COR-L47 (cell line): ENCODE results near the gene GPC6.

Experiments used
- DNase-seq: peaks from one replicate; lab custom pipeline; 2025; lab: John Stamatoyannopoulos, UW

Gene GPC6

DNA sequence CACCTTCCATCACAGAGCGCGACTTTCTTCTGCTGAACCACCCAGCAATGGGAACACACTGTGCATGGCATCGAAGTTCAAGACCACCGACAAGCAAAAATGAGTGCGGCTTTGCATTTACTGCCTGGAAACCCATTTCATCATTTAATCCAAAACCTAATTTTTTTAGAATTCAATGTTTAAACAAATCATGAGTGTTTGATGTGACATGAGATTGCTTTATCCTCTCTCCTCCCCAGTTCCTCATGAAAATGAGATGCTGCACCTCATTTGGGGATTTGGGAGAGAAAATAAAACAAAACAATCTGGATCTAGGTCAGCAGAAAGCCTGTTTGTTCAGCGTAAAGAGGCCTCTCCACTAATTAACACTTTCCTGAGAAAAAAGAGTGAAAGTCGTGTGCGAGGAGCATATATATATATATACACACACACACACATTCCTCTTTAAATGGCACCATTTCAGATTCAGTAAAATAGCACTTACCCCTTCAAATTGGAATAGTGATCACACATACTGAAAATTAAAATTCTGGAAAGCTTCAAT is 1126.6 kb downstream of the GPC6 start:
- DNase-seq: no peak

DNA sequence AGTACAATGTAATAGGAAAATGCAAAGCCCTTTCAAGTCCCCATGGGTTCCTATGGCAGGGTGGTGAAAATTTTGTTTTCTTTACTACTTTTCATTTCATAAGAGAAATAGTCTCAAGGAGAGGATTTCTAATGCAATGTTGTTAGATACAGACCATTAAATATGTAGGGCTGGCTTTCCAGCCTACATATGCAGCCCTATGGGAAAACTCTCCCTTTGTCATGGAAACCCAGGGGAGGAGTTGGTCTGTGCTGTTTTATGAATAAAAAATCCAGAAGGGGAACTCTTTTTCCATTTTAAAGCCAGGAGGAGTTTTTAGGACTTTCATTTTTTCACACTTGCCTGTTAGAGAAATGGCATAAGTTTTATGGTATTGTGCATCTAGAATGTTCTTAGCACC is 1133.3 kb downstream of the GPC6 start:
- DNase-seq: no peak

DNA sequence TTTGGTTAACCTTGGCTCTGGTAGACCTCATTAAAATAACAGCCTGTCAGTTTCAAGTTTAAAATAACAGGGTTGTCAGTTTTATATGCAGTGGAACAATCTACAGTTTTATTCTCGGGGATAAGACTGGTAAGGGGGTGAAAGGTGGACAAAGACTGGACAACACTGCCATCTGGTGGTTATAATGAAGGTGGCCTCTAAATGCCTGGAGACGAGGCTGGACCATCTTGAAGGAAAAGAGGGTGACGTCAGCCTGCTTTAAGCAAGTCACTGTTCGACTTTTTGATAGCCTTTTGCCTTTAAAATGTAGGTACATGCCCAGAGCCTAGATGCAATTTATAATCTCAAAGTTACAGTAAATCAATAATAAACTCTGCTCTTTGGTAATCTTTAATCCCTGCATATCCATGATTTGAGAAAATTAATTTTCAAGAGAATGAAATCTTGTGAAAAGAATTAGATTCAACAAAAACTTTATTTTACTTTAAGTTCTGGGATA is 1135.9 kb downstream of the GPC6 start:
- peak; percentile 55 for DNase-seq

DNA sequence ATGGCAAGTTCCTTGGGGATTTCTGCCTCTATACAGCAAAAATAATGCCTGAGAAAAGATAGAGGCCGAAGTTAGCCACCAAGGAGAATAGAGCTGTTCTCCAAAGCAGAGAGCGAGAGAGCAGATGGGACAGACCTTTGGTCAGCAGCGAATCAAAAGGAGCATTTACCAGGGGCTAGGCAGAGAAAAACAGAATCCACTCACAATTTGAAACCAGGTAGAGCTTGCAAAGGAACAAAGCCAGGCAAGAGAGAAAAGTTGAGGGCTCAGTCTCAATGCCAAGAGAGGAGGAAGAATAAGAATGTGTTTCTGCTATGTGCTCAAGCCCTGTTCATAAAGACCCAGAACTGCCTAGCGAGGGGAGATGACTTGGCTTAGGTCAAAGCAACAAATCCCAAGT is 1140.1 kb downstream of the GPC6 start:
- no peak for DNase-seq

DNA sequence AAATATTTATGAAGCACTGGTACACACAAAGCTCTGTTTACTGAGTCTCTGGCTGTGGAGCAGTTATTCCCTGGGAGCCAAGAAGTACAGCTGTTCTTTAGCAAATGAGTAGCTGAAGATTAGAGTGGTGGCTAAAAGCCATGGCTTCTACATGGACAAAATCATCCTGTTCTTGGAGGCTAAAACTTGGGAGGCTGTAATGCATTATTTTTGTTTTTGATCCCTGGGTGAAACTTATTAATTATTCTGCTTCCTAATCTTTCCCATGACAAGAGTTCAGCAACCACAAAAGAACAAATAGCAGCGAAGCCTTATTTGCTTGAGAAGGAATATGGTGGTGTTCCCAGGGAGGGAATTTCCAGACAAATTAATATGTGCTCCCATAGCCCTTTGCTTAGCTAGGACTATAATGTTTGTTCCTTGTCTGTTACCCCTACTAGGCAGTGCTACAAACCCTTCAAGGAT is 1143.4 kb downstream of the GPC6 start:
- no peak for DNase-seq

DNA sequence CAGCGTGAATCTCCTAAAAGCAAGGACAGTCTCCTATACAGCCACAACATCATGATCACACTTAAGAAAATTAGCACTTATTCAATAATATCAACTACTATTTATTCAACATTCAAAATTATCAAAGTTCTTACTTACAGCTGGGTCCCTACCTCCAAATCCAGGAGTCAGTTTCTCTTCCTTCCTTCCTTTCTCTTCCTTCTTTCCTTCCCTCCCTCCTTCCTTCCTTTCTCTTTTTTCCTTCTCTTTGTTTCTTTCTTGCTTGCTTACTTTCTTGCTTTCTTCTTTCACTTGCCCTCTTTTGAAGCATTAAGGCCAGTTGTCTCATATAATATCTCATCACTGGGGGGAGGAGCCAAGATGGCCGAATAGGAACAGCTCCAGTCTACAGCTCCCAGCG is 1145.2 kb downstream of the GPC6 start:
- no peak for DNase-seq

DNA sequence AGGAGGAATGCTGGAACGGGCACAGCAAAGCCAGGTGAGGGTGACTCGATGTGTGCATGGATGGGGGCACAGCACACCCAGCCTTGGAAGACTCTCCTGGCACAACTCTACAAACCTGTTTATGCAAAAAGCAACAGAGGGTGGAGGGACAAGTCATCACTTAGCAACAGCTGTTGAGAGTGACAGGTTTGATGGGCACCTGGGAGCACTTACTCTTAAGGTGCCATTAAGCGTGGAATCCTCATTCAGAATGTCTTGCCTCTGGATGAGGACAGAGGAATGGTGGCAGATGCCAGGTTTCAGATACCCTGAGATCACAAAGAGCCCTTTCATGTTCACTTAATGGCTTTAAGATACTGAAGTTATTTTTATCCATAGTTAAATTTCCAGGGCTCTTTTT is 1155.9 kb downstream of the GPC6 start:
- no peak for DNase-seq

DNA sequence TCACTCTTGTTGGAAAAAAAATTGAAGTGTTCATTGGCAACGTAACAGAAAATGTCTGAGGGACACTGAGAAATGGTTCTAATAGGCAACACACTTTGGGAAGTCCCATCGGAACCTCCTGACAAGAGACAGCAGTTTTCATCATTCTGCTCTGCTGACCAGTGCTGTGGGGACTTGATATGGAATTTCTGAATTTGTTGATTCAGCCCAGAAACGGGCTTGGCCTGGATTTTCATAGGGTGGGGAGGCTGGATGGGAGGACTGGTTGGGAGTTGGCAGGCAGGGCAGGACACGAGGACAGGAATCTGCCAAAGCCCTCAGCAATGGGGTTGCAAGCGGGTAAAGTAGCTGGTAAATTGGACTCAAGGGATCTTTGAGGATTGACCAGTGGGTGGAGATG is 1156.4 kb downstream of the GPC6 start:
- DNase-seq: no peak

DNA sequence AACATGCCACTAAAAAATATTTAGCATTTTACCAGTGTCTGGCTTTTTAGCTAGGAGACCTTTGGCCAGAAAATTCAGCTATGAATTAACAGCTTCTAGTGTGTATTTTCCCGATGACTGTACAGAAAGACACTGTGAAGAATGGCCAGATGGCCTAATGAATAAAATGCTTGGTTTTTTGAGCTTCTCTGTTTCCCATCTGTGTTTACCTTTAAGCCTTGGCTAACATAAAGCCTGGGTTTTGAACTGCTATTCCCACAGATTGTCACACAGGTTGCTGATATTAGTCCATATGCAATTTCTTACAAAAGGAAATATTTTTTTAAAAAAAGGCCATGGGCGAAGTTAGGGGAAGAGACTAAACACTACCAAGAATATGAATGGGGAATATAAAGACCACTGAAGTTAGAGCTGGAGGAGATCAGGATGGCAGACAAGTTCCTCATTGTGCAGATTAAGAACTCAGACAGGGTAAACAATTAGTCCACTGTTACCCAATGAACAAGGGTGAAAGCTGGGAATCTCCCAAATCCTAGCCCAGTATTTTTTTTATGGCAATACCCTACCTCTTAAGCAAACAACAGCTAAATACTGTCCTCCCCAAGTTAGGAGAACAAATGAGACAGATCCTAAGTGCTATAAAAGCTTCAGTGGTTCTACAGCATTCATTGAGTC is 1157.8 kb downstream of the GPC6 start:
- no peak for DNase-seq

DNA sequence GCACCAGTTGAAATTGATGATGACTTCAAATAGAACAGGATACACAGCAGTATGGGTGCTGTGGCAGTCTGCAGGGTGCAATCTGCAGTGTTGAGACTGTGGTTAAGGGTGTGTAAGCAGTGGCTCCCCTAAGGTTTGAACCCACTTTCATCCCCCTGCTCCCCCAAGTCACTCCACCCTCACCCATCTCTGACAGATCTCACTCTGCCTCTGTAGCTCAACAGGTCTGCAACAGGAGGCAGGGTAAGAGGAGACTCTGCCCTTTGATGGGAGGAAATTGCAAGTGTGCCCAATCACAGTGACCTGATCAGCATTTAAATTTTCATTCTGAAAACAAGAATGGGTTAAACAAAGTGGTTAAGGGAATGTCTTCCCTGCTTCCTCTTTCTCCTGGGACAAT is 1160.4 kb downstream of the GPC6 start:
- no peak for DNase-seq

DNA sequence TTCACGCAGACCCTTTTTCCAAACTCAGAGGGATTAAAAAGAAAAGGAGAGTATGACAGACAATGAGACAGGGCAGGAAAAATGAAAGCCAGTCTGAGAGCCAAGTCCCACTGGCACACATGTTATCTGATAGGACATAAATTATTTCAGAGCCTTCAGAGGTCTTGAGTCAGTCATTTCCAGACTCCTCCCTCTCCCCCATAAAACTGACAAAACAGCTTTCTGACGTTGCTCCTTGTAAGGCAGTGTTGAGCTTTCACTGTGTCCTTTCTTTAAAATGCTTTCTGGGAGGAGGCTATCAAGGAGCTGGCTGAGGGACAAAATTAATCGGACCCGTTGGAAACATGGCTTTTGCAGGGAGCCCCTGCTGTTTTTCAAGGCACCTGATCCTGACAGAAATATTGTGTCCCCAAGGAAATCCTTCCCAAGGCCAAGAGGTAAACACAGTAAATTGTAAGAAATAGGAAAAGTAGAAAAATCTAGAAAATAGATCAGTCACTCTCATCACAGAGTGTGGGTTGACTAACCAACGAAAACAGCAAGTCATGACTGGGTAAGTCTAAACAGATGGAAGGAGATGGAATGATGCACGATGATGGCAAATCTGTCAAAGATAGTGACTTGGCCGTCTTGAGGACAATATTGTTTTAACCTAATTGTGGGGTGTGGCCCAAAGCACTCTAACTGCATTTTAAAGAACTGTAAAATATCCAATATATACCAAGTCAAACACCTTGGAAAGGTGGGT is 1163.2 kb downstream of the GPC6 start:
- no peak for DNase-seq

DNA sequence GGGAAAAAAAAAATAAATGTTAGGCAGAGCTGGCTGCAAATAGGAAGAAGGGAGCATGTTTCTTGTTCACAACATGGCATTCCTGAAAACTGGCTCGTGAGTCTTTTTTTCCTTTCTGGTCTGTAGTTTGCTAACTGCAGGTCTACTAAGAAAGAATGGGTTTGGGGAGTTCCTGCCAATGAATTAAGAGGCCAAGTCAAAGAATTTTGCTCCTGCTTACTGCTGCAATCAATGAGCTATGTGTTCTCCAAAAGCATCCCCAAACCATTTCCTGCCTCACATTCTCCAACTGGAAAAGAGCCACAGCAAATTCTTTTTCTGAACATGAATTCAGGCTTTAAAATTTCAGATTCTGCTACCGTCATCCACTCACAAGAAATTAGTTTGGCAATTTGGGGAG is 1164.3 kb downstream of the GPC6 start:
- DNase-seq: no peak

DNA sequence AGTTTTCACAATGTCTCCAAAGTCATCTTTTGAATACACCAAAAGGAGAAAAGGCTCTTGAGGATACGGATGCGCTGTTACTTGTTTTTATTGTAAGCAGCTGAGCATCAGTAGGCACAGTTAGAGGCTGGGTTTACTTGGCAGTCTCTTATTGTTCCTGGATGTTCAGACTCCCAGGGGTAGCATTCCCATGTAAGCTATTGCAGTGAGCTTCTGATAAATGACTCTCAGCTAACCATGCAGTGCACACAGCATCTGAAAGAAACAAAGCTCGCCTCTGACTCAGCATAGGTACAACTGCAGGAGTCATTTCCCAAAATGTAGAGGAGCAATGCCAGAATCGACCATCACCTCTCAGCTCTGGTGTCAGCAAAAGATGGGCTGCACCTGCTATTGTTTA is 1168.1 kb downstream of the GPC6 start:
- peak; percentile 76 for DNase-seq

DNA sequence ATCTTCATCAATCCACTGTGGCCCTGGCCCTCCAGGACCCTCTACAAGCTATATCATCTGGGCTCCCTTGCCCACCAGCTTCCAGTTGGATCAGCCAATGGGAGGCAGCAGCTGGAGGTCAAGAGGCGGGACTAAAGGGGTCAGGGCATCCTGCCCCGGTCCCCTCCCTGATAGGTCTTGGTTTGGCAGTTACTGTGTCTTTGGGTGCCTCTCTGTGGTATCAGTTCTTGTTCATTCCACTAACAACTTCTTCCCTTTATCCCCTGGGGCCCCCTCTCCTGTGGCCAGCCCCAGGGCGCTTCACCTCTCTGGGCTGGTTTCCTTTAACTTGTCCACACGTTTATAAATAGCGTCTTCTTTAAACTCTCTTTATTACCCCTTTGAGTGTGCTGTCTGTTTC is 1169.3 kb downstream of the GPC6 start:
- DNase-seq: no peak

DNA sequence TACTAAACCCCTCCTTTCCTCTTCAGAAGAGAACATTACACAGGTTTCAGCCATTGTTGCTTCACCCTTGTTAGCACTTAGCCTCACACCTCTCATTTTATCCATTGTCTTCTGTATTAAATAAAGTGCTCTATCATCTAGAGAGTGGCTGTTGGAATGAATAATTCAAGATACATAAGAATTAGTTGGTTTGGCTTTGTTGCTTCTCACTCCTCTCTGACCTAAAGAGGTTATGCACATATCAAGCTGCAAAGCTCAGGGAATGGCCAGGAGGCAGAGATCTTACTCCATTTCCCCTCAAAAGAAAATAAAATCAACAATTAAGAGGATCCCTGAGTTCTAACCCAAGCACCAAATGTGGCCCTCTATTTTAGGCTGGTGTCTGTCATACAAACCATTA is 1173.2 kb downstream of the GPC6 start:
- no peak for DNase-seq

DNA sequence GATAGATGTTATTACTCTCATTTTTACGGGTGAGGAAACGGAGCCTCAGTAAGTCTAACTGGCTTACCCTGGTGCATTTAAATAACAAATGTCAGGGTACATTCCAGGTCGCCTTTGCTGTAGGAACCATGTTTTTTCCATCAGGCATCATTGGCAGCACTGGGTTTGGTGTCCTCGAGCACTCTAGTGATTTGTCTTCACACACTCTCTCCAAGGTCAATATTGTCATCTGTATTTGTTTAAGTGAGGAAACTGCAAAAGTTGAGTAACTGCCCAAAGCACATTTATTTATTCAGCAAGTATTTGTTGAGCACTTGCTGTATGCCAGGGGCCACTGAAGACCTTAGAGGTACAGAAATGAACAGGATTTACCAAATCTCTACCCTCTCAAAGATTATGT is 1174.3 kb downstream of the GPC6 start:
- no peak for DNase-seq

DNA sequence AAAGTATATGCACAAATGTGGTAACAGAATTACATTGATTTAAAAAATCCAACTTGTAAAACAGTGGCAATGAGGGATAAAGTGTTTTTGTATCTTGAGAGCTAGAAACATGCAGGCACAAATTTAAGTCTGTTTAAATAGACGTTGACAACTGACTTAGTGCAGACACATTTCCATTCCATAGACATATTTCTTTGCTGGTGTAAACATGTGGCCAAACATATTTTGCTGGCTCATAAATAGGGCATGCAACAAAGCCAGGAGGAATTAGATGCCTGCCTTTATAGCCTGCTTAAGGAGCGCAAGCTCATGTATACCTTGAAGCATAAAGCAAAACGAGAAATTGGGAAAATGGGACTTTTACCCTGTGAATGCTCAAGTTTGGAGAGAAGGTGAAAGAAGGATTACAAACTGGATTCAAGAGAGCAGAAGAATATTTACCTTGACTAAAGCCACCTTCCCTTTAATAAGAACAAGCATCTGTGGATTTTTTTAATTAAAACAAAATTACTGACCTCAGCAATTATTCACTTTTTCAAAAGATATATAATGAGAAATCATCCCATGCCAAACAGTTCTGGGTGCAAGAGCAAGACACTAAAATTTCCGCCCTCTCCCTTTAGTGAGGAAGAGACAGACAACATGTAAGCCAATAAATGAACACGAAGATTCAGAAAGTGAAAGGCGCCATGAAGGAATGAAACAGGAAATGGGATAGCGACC is 1181.9 kb downstream of the GPC6 start:
- no peak for DNase-seq

DNA sequence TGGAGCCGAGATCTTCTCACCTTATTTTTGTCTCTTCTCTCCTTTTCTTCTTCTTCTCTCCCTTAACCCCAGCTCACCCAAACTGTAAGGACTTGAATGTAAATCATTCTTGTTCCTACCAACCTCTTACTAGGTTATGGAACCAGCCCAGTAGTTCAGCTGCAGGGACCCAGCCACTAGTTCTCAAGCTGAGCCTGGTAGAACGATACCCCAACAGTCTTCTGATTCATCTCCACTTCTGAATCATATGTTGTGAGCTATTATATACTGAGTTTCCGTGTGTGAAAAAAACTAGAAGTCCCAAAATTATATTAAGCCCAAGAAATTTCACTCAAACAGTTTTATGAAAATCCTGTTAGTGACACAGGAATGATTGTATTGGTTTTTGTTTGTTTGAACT is 1185.1 kb downstream of the GPC6 start:
- DNase-seq: no peak

DNA sequence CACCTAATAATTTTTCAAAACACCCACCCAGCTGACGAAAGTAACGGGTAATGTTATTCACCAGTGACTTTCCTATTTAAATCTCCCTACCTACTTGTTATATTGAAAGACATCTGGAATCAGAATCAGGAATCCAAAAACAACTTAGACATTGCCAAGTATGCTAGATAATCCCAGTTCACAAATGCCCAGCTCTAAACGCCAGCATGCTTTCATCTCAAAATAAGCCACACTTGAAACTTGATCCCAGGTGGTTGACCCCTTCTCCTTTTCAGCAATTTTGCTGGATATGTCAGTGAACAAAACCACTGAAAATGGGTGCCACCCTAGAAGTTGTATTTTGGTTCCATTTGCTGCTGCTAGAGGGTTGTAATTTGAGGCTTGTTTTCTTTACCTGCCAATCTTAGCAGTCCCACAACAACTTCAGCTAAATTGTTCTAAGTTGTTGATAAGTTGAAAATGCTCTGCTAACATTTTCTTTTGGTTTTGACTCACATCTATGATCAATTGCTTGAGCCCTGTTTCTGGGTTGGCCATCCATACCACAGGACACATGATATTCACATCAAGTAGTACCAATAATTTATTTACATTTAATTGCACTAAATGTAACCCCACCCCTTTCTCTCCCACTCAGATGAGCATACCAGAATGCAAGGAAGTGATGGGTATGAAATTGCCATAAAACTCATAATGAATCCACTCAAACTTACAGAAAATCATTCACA is 1186.4 kb downstream of the GPC6 start:
- no peak for DNase-seq

DNA sequence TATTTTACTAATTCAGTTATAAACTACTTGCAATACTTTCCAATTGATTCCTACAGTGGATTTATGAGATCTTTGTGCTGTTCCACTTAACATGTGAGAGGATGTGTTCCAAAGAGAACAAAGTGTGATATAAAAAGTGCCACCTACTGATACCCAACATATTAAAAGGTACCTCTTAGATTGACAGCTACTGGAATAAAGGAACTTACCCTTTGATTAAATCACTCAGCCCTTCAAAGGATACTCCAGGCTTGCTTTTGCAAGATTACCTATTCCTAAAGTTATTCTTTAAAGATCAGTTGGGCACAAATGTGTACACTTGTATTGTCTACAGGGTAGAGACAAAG is 1187.0 kb downstream of the GPC6 start:
- DNase-seq: no peak

DNA sequence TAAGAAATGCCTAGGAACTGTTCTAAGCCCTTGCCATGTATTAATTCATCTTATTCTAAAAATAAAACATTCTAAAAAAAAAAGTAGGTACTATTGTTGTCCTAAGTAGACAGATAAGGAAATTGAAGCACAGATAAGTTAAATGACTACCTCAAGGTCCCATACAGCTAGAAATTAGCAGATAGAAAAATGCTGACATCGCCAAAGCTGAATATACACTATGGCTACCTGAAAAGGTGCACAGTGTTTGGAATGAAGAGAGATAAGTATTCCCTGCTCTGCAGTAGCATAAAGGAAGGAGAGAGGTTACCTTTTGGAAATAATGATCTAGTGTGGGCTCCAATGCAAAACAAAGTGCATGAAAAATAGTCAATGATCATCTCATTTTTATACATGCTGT is 1187.5 kb downstream of the GPC6 start:
- DNase-seq: no peak

DNA sequence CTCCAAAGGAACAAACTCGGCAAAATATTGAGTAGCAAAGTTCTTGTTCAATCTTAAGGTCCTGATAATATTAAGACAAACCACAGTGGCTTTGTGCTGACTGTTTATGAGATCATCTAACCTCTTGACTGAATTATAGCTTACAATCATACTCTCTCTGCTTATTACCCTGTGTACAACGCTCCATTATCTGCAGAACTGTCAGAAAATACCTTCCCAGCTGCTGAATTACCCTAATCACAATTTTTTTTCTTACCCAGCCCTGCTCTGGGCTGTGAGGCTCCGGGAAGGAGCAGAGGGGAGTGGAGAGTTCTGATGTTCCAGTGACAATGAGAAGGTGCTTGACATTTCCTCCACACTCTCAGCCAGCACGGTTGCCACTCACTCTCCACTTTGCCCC is 1188.1 kb downstream of the GPC6 start:
- DNase-seq: no peak
